ENCODE results near the gene GMNC. TPM values are rescaled to one million over a fixed set of nuclear protein-coding genes. Genes with fewer than 3 reads are reported as not detected.

Gene GMNC
- total and polyA plus RNA-seq, 2 of the 13 experiments (the other 11 are each of a cell fraction or from before 2014, with no cell fraction given): not detected

GRCh38 chr3:190810957-190811356, 51.5 kb downstream of the GMNC start:
- no peak overlapping the region for H3K27ac ChIP-seq (ENCODE audit: extremely low read length, insufficient read depth, low read length)
- H3K9ac ChIP-seq (ENCODE audit: insufficient read depth, low read depth, low read length): no peak overlapping the region
- no peaks in the 10 kb centered on the region for H3K9me3 ChIP-seq (ENCODE audit: low read length)
- CTCF ChIA-PET (ENCODE audit: low intra/inter-chr PET ratio, low total read pairs): interaction anchor here (2.1 kb wide), 1 partner anchor 241 kb away, joined by 16 read pairs; no protein-coding TSS in a partner anchor
- BruUV-seq (replicated peaks): no TSS peak
- no peaks in the 10 kb centered on the region for H3K79me2 ChIP-seq (ENCODE audit: insufficient read depth, low read length)
- no peak for ATAC-seq
- no peaks in the 10 kb centered on the region for H3K27me3 ChIP-seq (ENCODE audit: control insufficient read depth in 1 of 2, insufficient read depth in 2 of 2, low read length in 2 of 2)
- H3K4me1 ChIP-seq (ENCODE audit: insufficient read depth, low read length): peaks cover 12% of the 10 kb centered on the region
- no peak for TF ChIP-seq ZFP82 (CRISPR knock-in tag; IDR thresholded peaks at IDR 0.05; ENCODE audit: borderline replicate concordance)
- no peak for TF ChIP-seq ZNF276 (CRISPR knock-in tag; IDR thresholded peaks at IDR 0.05; ENCODE audit: low read depth)
- TF ChIP-seq ZNF816 (CRISPR knock-in tag; IDR thresholded peaks at IDR 0.05; ENCODE audit: borderline replicate concordance): no peak
- TF ChIP-seq MLX (CRISPR knock-in tag; IDR thresholded peaks at IDR 0.05): no peak
- TF ChIP-seq NRL (CRISPR knock-in tag; IDR thresholded peaks at IDR 0.05; ENCODE audit: borderline replicate concordance): no peak
- no peak for TF ChIP-seq TBP (CRISPR knock-in tag; IDR thresholded peaks at IDR 0.05)
- no peak for TF ChIP-seq ZNF775 (CRISPR knock-in tag; IDR thresholded peaks at IDR 0.05; ENCODE audit: borderline replicate concordance)
- no peak for TF ChIP-seq ZNF124 (CRISPR knock-in tag; IDR thresholded peaks at IDR 0.05)
- no peak for TF ChIP-seq ZNF629 (CRISPR knock-in tag; conservative IDR thresholded peaks at IDR 0.05)
- no peak for TF ChIP-seq PHF8 (CRISPR knock-in tag; IDR thresholded peaks at IDR 0.05)
- no peak for TF ChIP-seq HNF4A (CRISPR knock-in tag; IDR thresholded peaks at IDR 0.05)
- TF ChIP-seq ZNF382 (CRISPR knock-in tag; IDR thresholded peaks at IDR 0.05; ENCODE audit: borderline replicate concordance): no peak
- TF ChIP-seq ZNF367 (CRISPR knock-in tag; IDR thresholded peaks at IDR 0.05; ENCODE audit: borderline replicate concordance): no peak
- TF ChIP-seq ARNTL (CRISPR knock-in tag; IDR thresholded peaks at IDR 0.05): no peak
- TF ChIP-seq PAF1 (CRISPR knock-in tag; IDR thresholded peaks at IDR 0.05): no peak
- no peak for DNase-seq (ENCODE audit: low spot score)
- no peak overlapping the region for H3K4me2 ChIP-seq (ENCODE audit: low read depth, low read length)
- intact Hi-C loops (cut with micrococcal nuclease; ENCODE audit: unreplicated experiment) (loop anchor here (5.0 kb wide), 1 partner anchor 56 kb away; no protein-coding TSS in a partner anchor), in situ Hi-C loops (cut with HindIII; ENCODE audit: extremely low pct_ligation_motif_present, low pct_unique_long_range_greater_than_20kb) (no loop called here)
- POLR2A ChIA-PET: no interaction called here
- no peaks in the 10 kb centered on the region for H4K20me1 ChIP-seq (ENCODE audit: insufficient read depth, low read length)
- no peak for FAIRE-seq
- H3K4me3 ChIP-seq (replicated peaks in 1 of 3; ENCODE audit: insufficient read depth in 1 of 3, low read depth in 2 of 3, low read length in 3 of 3): no peak overlapping the region
- no peak overlapping the region for H2AFZ ChIP-seq (ENCODE audit: low read length)
- no peaks in the 10 kb centered on the region for H3K36me3 ChIP-seq (replicated peaks in 1 of 2; ENCODE audit: control insufficient read depth in 1 of 2, insufficient read depth in 2 of 2, low read length in 2 of 2)
- 31% methylated on average over 4 of the region's 4 CpGs for WGBS (ENCODE audit: low lambda C conversion rate)

Data from HepG2 (cell line).